GM06990 (cell line): Measurements from ENCODE around the gene TNRC6B.

Experiments used
- DNase-seq: peaks from one replicate; pipeline ENCODE4 v3.0.0-alpha.2; 2011; ENCODE audit not compliant: insufficient read length; ENCODE audit errors: extremely low read depth
- H3K27me3 ChIP-seq: replicated peaks from 2 replicates; pipeline ENCODE4 v1.6.0; 2011; ENCODE audit warnings: low read length; ENCODE audit not compliant: control insufficient read depth, insufficient read depth
- H3K36me3 ChIP-seq: 2 replicates; pipeline ENCODE4 v1.5.1; 2011; ENCODE audit warnings: low read length; ENCODE audit not compliant: control insufficient read depth, insufficient read depth
- H3K4me3 ChIP-seq: replicated peaks from 2 replicates; pipeline ENCODE4 v1.5.1; 2011; ENCODE audit warnings: low read depth, mild to moderate bottlenecking, control low read depth, low read length
- TF ChIP-seq, protein P1 (sequence below): IDR thresholded peaks from 2 replicates; pipeline ENCODE4 v1.5.1; 2011; ENCODE audit warnings: low read length, control low read depth, mild to moderate bottlenecking, inconsistent platforms; ENCODE audit not compliant: insufficient read depth, poor library complexity, severe bottlenecking

TNRC6B gene

GRCh38 chr22:40346185-40347118 is 168.7 kb downstream of the TNRC6B start, which contains the start of gene ADSL:
TSS of gene ADSL (plus strand) at chr22:40346500. CDS start at chr22:40346559, 59 bp downstream.
- TF ChIP-seq, protein P1, sequence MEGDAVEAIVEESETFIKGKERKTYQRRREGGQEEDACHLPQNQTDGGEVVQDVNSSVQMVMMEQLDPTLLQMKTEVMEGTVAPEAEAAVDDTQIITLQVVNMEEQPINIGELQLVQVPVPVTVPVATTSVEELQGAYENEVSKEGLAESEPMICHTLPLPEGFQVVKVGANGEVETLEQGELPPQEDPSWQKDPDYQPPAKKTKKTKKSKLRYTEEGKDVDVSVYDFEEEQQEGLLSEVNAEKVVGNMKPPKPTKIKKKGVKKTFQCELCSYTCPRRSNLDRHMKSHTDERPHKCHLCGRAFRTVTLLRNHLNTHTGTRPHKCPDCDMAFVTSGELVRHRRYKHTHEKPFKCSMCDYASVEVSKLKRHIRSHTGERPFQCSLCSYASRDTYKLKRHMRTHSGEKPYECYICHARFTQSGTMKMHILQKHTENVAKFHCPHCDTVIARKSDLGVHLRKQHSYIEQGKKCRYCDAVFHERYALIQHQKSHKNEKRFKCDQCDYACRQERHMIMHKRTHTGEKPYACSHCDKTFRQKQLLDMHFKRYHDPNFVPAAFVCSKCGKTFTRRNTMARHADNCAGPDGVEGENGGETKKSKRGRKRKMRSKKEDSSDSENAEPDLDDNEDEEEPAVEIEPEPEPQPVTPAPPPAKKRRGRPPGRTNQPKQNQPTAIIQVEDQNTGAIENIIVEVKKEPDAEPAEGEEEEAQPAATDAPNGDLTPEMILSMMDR: no peak
- H3K36me3 ChIP-seq: peaks cover 3% of the 10 kb centered on the region
- peak within 1 kb of the TSS; percentile 93 for H3K4me3 ChIP-seq
- H3K27me3 ChIP-seq: no peaks in the 10 kb centered on the region
- peak; percentile 92 for DNase-seq

DNA sequence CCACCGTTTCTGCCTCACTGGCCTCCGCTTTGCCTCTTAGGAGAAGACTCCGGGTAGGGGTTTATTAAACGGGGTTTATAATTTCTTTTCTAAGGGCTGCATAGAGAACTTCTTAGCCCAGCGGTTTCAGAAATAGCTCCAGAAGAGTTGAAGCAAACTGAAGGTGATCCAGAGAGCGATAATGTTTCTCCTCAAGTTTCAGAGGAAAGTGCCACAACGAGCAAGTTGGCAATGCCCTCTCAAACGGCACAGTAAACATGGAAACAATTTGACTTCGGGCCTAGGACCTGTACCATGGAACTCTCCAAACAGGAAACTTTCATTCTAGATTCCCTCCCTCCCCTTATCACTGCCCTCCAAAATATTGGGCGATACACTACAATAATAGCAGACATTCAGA is 169.6 kb downstream of the TNRC6B start:
- TF ChIP-seq, protein P1: no peak
- Histone ChIP-seq H3K4me3 (peak overlapping the region; percentile 93), H3K36me3 (peaks cover 7% of the 10 kb centered on the region), H3K27me3 (no peaks in the 10 kb centered on the region)
- DNase-seq: no peak

DNA sequence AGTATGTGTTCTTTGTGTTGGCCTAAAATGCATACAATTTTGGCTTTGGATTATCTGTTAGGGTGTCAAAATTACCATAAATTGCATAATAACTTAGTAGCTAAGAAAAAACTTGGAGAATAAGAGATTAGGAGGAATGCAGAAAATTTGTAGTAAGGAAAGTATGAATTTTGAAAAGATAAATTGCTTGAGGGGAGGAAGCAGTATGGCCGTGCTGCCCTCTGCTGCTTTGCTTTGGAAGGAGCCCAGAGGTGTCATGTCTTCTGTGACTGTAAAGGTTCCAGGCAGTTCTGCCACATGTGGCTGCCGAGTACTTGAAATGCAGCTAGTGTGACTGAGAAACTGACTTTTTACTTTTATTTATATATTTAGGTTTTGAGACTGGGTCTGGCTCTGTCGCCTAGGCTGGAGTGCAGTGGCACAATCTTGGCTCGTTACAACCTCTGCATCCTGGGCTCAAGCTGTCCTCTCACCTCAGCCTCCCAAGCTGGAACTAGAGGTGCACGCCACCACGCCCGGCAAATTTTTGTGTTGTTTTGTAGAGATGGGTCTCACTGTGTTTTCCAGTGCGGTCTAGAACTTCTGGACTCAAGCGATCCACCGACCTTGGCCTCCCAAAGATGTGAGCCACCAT is 170.4 kb downstream of the TNRC6B start:
- H3K27me3 ChIP-seq: no peaks in the 10 kb centered on the region
- peak overlapping the region; percentile 93 for H3K4me3 ChIP-seq
- TF ChIP-seq, protein P1: peak; percentile 85
- no peak for DNase-seq
- H3K36me3 ChIP-seq: peaks cover 7% of the 10 kb centered on the region

DNA sequence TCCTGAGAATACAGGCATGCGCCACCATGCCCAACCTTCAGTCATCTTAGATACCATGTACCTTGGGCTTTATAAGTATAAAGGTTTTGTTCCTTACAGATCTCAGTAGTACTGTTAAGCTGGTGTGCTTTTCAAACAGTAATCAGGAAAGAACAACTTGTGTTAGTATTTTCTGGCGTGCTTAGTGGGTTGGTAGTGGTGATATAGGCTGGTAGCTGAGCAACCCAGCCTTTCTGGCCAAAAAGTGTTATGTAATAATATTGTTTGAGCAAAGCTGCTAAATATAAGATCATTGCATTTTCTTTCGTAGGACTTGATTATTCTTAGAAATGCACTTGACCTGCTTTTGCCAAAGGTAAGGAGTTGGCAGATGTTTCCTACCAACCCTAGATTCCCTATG is 175.0 kb downstream of the TNRC6B start:
- peaks cover 11% of the 10 kb centered on the region for H3K36me3 ChIP-seq

DNA sequence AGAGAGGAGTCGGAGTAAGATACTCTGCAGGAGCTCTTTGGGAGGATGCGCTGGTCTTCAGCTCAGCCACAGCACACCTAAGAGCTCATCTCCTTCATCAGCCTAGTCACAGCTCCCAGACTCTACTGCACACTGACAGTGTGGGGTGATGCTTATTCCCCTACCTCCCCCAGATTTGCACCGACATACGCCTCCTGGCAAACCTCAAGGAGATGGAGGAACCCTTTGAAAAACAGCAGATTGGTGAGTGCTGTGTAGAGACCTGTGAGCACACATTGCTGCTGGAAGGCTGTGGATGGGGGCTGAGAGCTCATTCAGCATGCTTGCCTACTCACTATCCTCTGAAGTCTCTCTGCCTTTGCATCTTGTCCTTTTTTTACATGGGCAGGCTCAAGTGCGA is 183.4 kb downstream of the TNRC6B start:
- Histone ChIP-seq H3K4me3 (no peak overlapping the region), H3K36me3 (peaks cover 35% of the 10 kb centered on the region), H3K27me3 (no peaks in the 10 kb centered on the region)
- TF ChIP-seq, protein P1: no peak
- no peak for DNase-seq

More for the DNA sequence above, 175.0 kb downstream of the TNRC6B start:
- Histone ChIP-seq H3K4me3 (no peak overlapping the region), H3K27me3 (no peaks in the 10 kb centered on the region)
- TF ChIP-seq, protein P1: no peak
- DNase-seq: no peak
